Measurements from ENCODE around the gene SCGB2B2. TPM values are rescaled to one million over a fixed set of nuclear protein-coding genes. Genes with fewer than 3 reads are reported as not detected.
"Not testable (repeated sequence)": the region's sequence is repeated elsewhere in the genome, so short reads cannot be mapped to it uniquely, and the experiment has no call there.

Gene SCGB2B2
- total RNA-seq, 1 donor from 2014 or later, result 3.4 TPM

DNA sequence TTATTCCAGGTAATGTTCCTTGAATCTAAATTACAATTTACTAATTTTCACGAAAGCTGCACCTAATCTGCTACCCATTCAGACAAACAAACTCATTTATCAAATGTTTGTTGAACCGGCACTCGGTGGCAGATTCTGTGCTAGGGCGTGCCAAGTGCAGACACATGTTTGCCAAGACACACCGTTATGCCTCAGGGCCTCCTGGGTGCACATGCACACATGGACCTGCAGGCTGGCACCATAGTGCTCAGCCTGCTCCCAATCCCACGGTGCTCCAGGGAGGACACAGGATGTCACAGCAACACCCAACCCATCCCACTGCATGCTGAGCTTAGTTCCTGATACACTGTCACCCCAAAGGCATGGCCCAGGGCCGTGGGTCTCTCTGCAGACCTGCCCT lies 7.7 kb downstream of the SCGB2B2 start:
- DNase-seq (ENCODE audit: low spot score), result no peak

DNA sequence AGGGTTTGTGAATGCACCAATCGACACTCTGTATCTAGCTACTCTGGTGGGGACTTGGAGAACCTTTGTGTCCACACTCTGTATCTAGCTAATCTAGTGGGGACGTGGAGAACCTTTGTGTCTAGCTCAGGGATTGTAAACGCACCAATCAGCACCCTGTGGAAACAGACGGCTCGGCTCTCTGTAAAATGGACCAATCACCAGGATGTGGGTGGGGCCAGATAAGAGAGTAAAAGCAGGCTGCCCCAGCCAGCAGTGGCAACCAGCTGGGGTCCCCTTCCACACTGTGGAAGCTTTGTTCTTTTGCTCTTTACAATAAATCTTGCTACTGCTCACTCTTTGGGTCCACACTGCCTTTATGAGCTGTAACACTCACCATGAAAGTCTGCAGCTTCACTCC lies 8.3 kb downstream of the SCGB2B2 start:
- DNase-seq (ENCODE audit: low spot score), result not testable (repeated sequence)

DNA sequence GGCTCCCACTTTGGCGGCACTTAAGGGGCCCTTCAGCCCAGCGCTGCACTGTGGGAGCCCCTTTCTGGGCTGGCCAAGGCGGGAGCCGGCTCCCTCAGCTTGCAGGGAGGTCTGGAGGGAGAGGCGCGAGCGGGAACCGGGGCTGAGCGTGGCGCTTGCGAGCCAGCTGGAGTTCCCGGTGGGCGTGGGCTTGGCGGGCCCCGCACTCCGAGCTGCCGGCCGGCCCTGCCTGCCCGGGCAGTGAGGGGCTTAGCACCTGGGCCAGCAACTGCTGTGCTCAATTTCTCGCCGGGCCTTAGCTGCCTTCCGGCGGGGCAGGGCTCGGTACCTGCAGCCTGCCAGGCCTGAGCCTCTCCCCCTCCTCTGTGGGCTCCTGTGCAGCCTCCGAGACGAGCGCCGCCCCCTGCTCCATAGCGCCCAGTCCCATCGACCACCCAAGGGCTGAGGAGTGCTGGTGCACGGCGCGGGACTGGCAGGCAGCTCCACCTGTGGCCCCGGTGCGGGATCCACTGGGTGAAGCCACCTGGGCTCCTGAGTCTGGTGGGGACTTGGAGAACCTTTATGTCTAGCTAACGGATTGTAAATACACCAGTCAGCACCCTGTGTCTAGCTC lies 8.8 kb downstream of the SCGB2B2 start:
- DNase-seq (ENCODE audit: low spot score), result not testable (repeated sequence)

DNA sequence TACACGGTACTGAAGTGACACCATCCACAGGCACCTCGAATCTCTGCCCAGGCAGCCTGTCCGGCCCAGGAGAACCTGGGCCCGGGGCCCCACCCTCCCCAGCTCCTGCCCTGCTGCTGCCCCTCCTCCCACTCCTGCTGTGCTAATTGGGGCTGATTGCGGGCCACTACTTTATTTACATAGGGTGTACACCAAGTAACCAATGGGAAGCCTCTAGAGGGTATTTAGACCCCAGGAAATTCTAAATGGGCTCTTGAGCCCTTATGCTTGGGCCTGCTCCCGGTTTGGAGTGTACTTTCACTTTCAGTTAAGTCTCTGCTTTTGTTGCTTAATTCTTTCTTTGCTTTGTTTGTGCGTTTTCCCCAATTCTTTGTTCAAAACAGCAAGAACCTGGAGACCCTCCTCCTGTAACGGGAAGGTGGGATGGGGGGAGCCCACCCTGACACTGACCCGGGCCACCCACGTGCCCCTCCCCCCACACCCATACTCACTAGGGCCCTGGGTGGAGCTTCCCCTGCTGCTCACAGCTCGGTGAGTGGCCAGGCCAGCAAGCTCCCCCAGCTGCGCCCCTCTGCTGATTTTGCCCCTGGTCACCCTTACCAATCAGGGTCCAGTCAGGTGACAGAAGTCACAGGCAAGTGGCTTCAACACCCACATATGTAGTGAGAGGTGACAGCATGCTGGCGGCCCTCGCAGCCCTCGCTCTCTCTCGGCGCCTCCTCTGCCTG lies 9.4 kb downstream of the SCGB2B2 start:
- DNase-seq (ENCODE audit: low spot score), result no peak

DNA sequence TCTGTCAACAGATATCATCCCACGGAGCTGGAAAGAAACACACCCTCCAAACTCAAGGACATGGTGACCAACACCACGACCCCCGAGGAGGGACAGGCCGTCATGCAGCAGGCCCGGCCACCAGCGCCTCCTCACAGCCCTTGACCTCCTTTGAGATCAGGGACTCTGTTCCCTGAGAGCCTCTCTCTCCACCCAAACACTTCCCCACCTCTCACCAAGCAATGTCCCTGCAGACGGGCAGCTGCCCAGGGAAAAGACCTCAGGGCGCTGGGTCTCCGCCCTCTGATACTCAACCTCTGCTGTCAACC lies 10.0 kb downstream of the SCGB2B2 start:
- DNase-seq (ENCODE audit: low spot score), result no peak

DNA sequence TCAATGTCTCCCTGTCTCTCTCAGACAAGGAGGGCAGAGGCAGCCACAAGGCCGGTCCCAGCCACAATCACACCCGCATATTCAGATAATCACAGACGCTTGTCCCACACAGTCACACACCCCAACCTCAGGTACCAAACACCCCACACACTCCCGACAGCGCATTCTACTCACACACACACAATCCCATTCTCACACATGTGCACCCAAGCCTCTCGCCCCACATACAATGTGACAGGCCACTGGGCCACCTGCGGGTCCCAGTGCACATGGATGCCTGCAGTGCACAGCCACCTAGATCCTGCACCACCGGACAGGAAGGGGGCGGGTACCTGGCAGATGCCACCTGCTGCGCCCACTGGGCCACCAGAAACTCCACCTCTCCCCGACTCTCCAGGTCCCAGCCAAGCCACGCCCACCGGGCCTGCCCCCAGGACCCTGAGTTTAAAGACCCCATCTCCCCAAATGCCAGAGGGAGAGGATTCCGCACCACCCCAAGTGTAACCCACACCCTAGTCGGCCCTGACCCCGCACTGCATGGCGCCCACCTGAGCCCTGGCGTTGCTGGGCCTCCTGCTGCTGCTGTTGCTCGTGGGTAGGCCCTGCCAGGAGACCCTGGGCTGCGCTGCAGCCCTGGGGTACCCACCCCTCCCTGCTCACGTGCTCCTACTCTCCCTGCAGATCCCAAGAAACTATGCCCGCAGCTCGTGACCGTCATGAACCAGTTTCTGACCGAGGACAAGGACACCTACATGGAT lies 10.6 kb downstream of the SCGB2B2 start:
- no peak for DNase-seq (ENCODE audit: low spot score)

DNA sequence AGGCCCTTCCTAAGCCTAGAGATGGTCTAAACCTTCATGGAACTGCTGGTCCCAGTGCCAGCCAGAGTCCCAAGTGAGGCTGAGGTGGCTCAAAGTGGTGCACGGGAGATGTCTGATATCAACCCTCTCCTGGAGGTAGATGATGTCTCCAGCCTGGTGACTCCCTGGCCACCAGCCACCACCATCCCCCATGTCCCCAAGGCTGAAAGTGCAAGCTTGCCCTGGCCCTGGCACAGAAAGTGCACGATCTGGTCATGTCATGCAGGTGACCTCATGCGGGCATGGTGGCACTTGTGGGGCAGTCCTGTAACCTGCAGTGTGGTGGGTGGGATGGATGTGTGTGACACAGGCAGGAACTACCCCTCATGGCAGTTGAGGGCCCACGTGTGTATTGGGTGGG lies 11.7 kb downstream of the SCGB2B2 start:
- DNase-seq (ENCODE audit: low spot score), result not testable (repeated sequence)

DNA sequence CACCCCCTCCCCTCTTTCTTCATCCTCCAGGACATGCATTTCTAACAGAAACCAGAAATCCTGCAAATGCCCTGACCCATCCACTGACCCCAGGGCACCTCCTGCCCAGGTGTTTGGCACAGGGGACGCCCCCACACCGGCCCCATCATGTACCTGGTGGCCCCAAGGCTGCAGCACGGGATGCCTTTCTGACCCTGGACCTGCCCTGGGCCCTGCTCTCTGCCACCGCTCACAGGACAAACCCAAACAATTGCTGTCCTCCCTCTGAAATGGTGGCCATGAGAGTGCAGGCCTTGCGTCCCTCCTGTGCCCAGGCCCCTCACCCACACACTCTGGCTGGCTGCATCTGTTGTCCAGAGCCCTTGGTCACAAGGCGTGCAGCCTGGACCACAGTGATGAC lies 12.1 kb downstream of the SCGB2B2 start:
- DNase-seq (ENCODE audit: low spot score), result no peak

DNA sequence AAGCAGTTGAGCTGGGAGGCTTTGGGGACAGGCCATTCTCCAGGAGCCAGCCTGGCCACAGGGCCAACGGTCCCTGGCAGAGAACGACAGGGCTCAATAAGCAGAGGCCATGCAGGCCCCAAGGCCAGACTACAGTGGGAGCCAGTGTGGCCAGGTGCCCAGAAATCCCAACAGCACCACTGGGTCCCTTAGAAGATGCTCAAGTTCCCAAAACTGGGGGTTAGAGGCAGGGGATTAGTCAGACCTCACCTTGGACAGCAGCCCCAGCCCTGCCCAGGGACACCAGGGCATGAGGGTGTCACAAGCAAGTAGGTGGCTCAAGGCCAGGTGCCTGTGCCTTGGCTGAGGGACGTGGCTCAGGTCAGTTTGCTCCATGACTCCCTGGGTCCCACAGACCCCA lies 12.8 kb downstream of the SCGB2B2 start:
- DNase-seq (ENCODE audit: low spot score), result no peak

DNA sequence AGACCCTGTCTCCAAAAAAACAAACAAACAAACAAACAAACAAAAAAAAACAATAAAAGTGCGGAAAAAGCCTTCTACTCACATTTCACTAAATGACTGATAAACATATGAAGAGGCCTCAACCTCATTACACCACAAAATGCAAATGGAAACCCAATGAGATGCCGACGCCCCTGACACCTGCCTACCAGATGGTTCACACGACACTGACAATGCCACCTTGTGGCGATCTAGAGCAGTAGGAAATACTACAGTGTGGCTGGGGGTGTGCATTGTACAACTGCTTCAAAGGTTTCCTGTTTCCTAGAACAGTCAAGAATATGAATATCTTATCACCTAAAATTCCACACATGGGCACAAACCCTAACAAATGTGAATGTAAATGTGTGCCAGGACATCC lies 14.0 kb downstream of the SCGB2B2 start:
- DNase-seq (ENCODE audit: low spot score), result no peak

DNA sequence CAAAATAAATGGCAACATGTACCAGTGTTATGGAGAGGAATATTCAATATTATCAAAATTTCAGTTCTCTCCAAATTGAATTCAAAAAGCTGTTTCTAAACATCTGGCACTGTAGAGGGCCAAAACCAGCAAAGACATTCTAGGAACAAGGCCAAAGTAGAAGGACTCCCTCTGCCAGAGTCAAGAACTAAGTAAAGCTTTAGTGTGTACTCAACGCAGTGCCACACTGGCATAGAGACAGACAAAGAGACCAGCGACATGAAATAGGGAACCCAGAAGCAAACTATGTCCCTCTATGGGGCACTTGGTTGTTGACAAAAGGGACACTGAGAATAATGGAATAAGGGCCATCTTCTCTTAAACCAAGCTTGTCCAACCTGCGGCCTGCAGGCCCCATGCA lies 15.6 kb downstream of the SCGB2B2 start:
- no peak for DNase-seq (ENCODE audit: low spot score)

DNA sequence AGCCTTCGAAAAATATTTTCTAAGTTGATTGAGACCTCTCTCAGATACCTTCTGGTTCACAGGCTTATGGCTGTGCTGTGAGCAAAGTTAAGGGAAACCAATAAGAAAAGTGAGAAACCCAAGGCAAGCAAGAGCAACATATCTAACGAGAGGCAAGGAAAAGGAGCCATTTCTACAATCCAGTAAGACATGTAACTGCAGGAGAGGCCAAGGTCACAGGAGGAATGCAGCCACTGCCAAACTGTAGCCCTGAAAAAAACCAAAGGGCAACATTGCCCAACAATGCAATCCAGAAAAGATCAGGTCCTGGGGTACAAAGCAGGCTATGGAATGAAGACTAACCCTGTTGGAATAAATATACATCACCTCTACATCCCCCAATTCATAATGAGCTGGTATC lies 21.3 kb downstream of the SCGB2B2 start:
- DNase-seq (ENCODE audit: low spot score), result no peak

DNA sequence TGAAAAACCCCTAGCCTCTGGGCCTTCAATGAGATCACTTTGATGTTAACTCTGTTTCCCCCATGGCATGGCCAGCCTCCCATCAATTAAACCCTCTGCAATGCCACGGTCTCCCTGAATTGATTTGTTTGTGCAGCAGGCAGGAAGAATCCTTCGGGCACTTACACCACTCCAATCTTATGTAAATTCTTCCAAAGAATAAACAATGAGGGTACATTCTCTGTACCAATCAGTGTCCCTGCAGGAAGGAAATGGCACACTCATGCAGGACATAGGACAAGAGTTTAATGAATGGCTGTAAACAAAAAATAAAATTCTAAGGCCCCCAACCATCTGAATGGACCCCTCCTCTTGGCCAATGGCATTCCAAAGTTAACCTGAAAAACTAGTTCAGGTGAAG lies 22.2 kb downstream of the SCGB2B2 start:
- no peak for DNase-seq (ENCODE audit: low spot score)

DNA sequence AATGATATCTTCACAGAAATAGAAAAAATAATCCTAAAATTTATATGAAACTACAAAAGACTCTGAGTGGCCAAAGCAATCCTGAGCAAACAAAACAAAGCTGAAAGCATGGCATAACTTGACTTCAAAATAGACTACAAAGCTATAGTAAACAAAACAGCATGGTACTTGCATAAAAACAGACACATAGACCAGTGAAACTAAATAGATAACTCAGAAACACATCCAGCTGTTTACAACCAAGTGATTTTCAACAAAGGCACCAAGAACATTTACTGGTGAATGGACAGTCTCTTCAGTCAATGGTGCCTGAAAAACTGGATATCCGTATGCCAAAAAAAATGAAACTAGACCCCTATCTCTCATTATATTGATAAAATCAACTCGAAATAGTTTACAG lies 25.2 kb downstream of the SCGB2B2 start:
- no peak for DNase-seq (ENCODE audit: low spot score)

DNA sequence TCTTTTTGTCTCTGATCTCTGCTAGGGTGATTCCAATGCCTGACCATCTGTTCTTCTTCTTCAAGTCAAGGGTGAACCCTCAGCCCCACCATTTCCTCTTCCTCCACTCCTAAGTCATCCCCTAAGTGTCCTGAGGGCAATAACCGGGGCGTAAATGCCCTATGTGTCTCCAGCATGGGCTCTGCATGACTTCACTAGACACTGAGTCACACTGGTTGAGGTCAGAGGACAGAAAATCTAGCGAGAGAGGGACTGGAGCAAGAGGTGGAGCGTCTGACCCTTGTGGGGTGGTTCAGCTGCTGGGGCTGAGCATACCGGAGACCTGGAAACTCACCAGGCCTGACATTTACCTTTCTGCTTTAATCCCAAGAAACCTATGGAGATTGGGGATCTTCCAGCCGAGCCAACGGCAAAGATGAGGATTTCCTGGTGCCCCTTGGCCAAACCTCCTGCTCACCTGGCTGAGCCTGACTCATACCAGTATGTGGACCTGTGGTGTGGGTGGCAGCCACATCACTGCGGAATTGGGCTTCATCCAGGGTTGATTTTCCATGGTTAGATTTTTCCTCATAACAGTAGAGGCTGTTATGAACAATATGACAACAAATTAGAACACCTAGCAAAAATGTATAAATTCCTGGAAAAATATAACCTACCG lies 26.9 kb downstream of the SCGB2B2 start:
- DNase-seq (ENCODE audit: low spot score), result no peak

DNA sequence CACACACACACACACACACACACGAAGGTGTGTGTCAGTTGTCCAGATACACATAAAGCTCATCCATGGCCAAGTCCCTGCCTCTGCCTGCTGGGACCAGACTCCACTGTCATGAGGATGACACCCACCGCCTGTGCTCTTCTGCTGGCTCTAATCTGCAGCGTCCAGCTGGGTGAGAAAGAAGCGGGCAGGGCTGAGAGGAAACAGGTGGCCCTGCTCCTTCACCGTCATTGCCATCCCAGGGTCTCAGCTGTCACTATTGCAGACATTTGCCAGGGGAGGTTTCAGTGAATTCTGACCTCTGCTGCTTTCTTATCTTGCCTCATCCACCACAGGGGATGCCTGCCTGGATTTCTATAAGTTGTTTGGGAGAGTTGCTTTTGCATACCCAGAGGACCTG lies 31.4 kb downstream of the SCGB2B2 start:
- no peak for DNase-seq (ENCODE audit: low spot score)

DNA sequence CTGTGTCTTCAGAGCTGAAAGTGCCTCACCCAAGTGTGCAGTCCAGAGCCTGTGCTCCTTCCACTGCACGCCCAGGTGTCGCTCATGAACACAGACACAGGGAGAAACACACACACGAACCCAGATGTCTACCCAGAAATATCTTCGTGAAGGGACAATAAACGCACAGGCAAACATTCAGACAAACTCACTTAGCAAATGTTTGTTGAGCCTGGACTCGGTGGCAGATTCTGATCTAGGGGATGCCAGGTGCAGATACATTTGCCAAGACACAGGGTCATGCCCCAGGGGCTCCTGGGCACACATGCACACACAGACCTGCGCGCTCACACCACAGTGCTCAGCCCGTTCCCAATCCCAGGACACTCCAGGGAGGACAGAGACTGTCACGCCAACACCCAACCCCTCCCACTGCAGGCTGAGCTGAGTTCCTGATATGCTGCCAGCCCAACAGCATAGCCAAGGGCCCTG lies 31.9 kb downstream of the SCGB2B2 start:
- DNase-seq (ENCODE audit: low spot score), result no peak

DNA sequence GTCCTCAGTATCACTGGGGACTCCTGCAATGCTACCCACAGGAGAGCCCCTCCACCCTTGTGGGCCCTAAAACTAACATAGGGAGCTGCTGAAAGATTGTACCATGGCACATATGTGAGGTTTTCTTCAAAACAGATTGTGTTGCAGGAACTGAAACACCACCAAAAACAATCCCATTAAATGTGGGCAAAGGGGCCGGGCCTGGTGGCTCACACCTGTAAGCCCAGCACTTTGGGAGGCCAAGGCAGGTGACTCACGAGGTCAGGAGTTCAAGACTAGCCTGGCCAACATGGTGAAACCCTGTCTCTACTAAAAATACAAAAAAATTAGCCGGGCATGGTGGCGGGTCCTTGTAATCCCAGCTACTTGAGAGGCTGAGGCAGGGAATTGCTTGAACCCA lies 34.7 kb downstream of the SCGB2B2 start:
- no peak for DNase-seq (ENCODE audit: low spot score)

DNA sequence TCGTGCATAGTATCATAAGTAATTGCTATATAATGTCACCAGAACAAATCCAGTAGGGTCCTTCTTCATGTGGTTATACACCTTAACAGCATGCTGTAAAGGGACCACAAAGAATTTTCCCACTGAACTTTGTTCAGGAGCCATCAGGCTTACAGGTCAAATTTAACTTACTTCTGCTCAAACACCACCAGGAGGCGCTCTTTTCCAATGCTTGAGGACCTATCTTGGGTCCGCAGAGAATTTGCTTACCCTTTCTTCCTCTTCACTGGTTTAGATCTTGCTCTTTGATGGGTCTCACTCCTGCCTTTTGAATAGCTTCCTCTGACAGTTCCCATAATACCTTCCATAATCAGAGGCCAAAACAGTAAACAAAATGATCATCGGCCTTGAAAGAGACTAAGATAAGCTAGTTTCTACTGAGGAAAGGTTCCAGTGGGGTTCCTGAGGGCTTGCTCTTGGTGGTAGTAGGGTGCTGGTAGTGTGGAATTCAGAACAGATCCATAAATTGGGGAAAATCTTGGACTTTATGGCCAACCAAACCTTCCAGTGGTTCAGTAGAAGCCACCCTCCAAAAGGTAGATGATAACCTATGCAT lies 37.4 kb downstream of the SCGB2B2 start:
- DNase-seq (ENCODE audit: low spot score), result peak; percentile 71

DNA sequence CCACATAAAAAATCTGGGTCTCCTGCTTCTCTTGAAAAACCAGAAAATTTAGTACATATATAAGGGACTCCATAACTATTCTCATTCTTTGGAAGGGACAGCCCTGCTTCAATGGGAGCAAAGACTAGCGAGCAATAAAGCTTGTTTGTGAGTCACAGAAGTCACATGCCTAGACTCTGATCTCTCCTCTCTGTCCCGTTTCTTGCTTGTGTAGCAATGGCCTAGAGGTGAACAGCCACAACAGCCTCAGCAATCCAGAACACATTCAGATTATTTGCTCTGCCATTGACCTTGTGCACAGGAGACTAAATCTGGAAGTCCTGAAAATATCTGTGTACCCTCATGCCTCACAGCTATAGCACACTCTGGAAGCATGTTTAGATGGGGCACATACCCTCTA lies 43.2 kb downstream of the SCGB2B2 start:
- DNase-seq (ENCODE audit: low spot score), result no peak

All from ureter (tissue), 1 donor.